ENCODE results near the gene VSIR.

Gene VSIR

GRCh38 chr10:71816936-71817618, 43.8 kb upstream of the VSIR start:
- no peak for TF ChIP-seq CTCF (IDR thresholded peaks at IDR 0.05)

- no peak for TF ChIP-seq CTCF (IDR thresholded peaks at IDR 0.05)
Measured at GRCh38 chr10:71816421-71816851, 43.1 kb upstream of the VSIR start.

DNA sequence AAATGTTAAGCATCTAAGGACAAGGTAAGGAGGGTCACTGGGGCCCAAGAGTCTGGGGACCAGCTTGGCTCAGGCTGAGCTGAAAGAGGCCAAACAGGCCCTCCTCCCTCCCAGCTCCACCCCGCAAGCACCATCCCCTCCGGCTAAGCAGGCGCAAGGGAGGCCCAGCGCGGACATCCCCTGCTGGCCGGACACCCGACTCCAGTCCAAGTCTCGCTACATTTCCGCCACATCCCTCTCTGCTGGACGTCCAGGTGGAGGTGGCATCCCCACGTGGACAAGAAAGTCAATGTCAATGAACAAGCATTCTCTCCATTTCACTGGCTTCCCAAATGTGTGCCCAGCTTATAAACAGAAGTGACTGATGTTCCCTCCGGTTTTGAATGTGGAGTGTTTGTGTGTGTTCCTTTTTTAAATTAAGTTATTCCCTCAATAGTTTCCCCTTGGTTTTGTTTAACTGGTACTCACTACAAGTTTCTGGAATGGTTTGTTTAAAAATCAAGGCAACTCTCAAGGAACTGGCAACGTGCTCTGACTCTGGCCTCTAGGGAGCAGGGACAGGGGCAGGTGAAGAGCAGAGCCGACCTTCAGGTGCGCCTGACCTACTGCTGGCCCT, 42.3 kb upstream of the VSIR start:
- TF ChIP-seq CTCF (IDR thresholded peaks at IDR 0.05): no peak

GRCh38 chr10:71814922-71815411, 41.6 kb upstream of the VSIR start:
- no peak for TF ChIP-seq CTCF (IDR thresholded peaks at IDR 0.05)

DNA sequence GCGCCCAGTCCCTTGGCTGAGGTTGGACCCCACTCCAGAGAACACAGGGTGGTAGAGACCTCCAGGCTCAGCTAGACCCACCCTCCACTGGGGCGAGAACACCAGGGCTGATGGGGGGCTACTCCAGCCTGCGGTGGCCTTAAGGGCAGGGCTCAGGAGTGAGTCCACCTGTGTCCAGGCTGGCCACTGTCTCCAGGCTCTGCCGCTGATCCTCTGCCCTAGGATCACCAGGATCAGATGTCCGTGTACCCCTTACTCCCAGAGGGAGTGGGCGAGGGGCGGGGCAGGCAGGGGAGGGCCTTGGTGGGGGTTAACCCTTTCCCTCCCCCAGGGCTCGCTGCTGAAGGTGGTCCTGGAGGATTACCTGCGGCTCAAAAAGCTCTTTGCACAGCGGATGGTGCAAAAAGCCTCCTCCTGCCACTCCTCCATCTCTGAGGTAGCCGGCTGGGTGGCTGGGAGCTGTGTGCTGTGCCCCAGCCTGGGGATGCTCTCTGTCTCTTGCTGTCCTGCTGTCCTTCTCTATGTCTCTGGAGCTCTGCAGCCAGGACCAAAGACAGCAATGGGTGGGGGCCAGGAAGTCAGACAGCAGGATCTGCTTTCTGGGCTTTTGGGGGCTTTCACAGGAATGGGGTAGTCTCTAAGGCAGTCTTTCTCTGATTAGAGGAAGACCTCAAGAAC, 39.7 kb upstream of the VSIR start:
- no peak for TF ChIP-seq CTCF (IDR thresholded peaks at IDR 0.05)

GRCh38 chr10:71812016-71812912, 38.9 kb upstream of the VSIR start:
- TF ChIP-seq CTCF (IDR thresholded peaks at IDR 0.05): peak; percentile 80

DNA sequence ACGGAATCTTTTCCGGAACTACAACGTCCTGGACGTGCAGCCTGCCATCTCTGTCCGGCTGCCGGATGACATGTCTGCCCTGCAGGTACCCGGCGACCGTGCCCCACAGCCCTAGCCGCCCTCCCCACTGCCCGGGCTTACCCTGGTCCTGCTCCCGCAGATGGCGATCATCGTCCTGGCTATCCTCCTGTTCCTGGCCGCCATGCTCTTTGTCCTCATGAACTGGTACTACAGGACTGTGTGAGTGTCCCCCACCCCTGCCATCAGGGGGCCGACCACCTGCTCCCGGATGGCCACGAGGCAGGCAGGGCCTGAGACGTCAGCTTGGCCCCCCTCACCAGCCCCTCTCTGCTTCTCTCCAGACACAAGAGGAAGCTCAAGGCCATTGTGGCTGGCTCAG, 38.0 kb upstream of the VSIR start:
- TF ChIP-seq CTCF (IDR thresholded peaks at IDR 0.05): no peak
